ENCODE results near the gene GMPR2.

GRCh38 chr14:24268225-24268624, 35.5 kb downstream of the GMPR2 start:
- TF ChIP-seq, protein P1, sequence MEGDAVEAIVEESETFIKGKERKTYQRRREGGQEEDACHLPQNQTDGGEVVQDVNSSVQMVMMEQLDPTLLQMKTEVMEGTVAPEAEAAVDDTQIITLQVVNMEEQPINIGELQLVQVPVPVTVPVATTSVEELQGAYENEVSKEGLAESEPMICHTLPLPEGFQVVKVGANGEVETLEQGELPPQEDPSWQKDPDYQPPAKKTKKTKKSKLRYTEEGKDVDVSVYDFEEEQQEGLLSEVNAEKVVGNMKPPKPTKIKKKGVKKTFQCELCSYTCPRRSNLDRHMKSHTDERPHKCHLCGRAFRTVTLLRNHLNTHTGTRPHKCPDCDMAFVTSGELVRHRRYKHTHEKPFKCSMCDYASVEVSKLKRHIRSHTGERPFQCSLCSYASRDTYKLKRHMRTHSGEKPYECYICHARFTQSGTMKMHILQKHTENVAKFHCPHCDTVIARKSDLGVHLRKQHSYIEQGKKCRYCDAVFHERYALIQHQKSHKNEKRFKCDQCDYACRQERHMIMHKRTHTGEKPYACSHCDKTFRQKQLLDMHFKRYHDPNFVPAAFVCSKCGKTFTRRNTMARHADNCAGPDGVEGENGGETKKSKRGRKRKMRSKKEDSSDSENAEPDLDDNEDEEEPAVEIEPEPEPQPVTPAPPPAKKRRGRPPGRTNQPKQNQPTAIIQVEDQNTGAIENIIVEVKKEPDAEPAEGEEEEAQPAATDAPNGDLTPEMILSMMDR (IDR thresholded peaks at IDR 0.05; ENCODE audit: borderline replicate concordance, extremely low read depth, low read length, poor library complexity, severe bottlenecking): no peak
- TF ChIP-seq EZH2 (IDR thresholded peaks at IDR 0.05; ENCODE audit: borderline replicate concordance, low read depth, low read length, severe bottlenecking): no peak
